Measurements from ENCODE around the gene TFAP2E. TPM values are rescaled to one million over a fixed set of nuclear protein-coding genes. Genes with fewer than 3 reads are reported as not detected.

The TFAP2E gene
- total RNA-seq, 2 experiments from 2014 or later: 0.65 to 0.85 TPM

- ChIA-PET CTCF (interaction anchor here (0.6 to 2.0 kb wide), 4 partner anchors 10 to 108 kb away, joined by 3 to 7 read pairs (median 4); no protein-coding TSS in a partner anchor), POLR2A (interaction anchor here (0.8 to 5.3 kb wide), 9 partner anchors 14 to 366 kb away, joined by 3 to 61 read pairs (median 11); partner anchors contain the start of genes CLSPN, SFPQ and TFAP2E)
- no peak for DNase-seq
- H3K27ac Mint-ChIP-seq: peak overlapping the region; percentile 94
- no peaks in the 10 kb centered on the region for H3K27me3 Mint-ChIP-seq
- peaks cover 14% of the 10 kb centered on the region for H3K36me3 Mint-ChIP-seq (ENCODE audit: low read depth)
- H3K4me1 Mint-ChIP-seq: peaks cover 47% of the 10 kb centered on the region
- H3K4me3 Mint-ChIP-seq: peak overlapping the region; percentile 95
- no peaks in the 10 kb centered on the region for H3K9me3 Mint-ChIP-seq
Measured at GRCh38 chr1:35558374-35559316, 14.5 kb upstream of the TFAP2E start.

- Mint-ChIP-seq H3K4me3 (peak overlapping the region; percentile 19), H3K27me3 (no peaks in the 10 kb centered on the region), H3K36me3 (ENCODE audit: low read depth) (peaks cover 18% of the 10 kb centered on the region), H3K27ac (peak overlapping the region; percentile 48), H3K4me1 (peaks cover 50% of the 10 kb centered on the region), H3K9me3 (no peaks in the 10 kb centered on the region)
- ChIA-PET CTCF (interaction anchor here (0.6 to 2.0 kb wide), 5 partner anchors 9 to 108 kb away, joined by 3 to 7 read pairs (median 4); no protein-coding TSS in a partner anchor), POLR2A (interaction anchor here (0.9 to 5.3 kb wide), 5 partner anchors 18 to 115 kb away, joined by 3 to 61 read pairs (median 23); no protein-coding TSS in a partner anchor)
- DNase-seq: no peak
Measured at GRCh38 chr1:35559317-35559944, 13.7 kb upstream of the TFAP2E start.

GRCh38 chr1:35560256-35561225, 12.6 kb upstream of the TFAP2E start:
- DNase-seq: no peak
- Mint-ChIP-seq H3K9me3 (no peaks in the 10 kb centered on the region), H3K27me3 (no peaks in the 10 kb centered on the region), H3K4me1 (peaks cover 42% of the 10 kb centered on the region), H3K36me3 (ENCODE audit: low read depth) (peaks cover 19% of the 10 kb centered on the region), H3K4me3 (no peak overlapping the region), H3K27ac (no peak overlapping the region)
- ChIA-PET CTCF (interaction anchor here (1.5 to 3.1 kb wide), 3 partner anchors 8 to 117 kb away, joined by 4 to 30 read pairs (median 7); no protein-coding TSS in a partner anchor), POLR2A (interaction anchor here (2.0 to 5.3 kb wide), 3 partner anchors 20 to 209 kb away, joined by 7 to 61 read pairs (median 23); partner anchors contain the start of gene CLSPN)

GRCh38 chr1:35561297-35561971, 11.7 kb upstream of the TFAP2E start:
- Mint-ChIP-seq H3K4me3 (peak overlapping the region; percentile 1), H3K36me3 (ENCODE audit: low read depth) (peaks cover 19% of the 10 kb centered on the region), H3K9me3 (no peaks in the 10 kb centered on the region), H3K4me1 (peaks cover 33% of the 10 kb centered on the region), H3K27ac (no peak overlapping the region), H3K27me3 (no peaks in the 10 kb centered on the region)
- DNase-seq: no peak
- ChIA-PET POLR2A (interaction anchor here (0.5 to 3.9 kb wide), 4 partner anchors 16 to 208 kb away, joined by 3 to 23 read pairs (median 5); partner anchors contain the start of gene CLSPN), CTCF (interaction anchor here (1.1 to 3.1 kb wide), 3 partner anchors 110 to 208 kb away, joined by 4 to 30 read pairs (median 4); partner anchors contain the start of gene CLSPN)

GRCh38 chr1:35561972-35562680, 11.0 kb upstream of the TFAP2E start:
- Mint-ChIP-seq H3K27me3 (no peaks in the 10 kb centered on the region), H3K9me3 (no peaks in the 10 kb centered on the region), H3K36me3 (ENCODE audit: low read depth) (peaks cover 19% of the 10 kb centered on the region), H3K4me3 (no peak overlapping the region), H3K27ac (no peak overlapping the region), H3K4me1 (peaks cover 29% of the 10 kb centered on the region)
- POLR2A ChIA-PET: interaction anchor here (0.9 to 3.9 kb wide), 3 partner anchors 15 to 207 kb away, joined by 3 to 23 read pairs (median 7); partner anchors contain the start of gene CLSPN
- no peak for DNase-seq
- CTCF ChIA-PET: interaction anchor here (0.7 to 3.1 kb wide), 4 partner anchors 10 to 207 kb away, joined by 3 to 30 read pairs (median 4); partner anchors contain the start of gene CLSPN

- ChIA-PET POLR2A (interaction anchor here (3.9 kb wide), 1 partner anchor 112 kb away, joined by 23 read pairs; no protein-coding TSS in a partner anchor), CTCF (interaction anchor here (0.7 to 3.1 kb wide), 2 partner anchors 9 to 112 kb away, joined by 3 to 30 read pairs; no protein-coding TSS in a partner anchor)
- H3K27ac Mint-ChIP-seq: no peak overlapping the region
- H3K4me3 Mint-ChIP-seq: no peak overlapping the region
- no peaks in the 10 kb centered on the region for H3K9me3 Mint-ChIP-seq
- no peaks in the 10 kb centered on the region for H3K27me3 Mint-ChIP-seq
- DNase-seq: no peak
- peaks cover 16% of the 10 kb centered on the region for H3K36me3 Mint-ChIP-seq (ENCODE audit: low read depth)
- peaks cover 29% of the 10 kb centered on the region for H3K4me1 Mint-ChIP-seq
Measured at GRCh38 chr1:35563166-35563565, 9.9 kb upstream of the TFAP2E start.

- POLR2A ChIA-PET: interaction anchor here (0.7 to 1.6 kb wide), 8 partner anchors 8 to 205 kb away, joined by 3 to 6 read pairs (median 3); partner anchors contain the start of genes CLSPN and TFAP2E
- Mint-ChIP-seq H3K27me3 (no peaks in the 10 kb centered on the region), H3K27ac (no peak overlapping the region), H3K4me1 (peaks cover 22% of the 10 kb centered on the region), H3K9me3 (no peaks in the 10 kb centered on the region), H3K4me3 (no peak overlapping the region), H3K36me3 (ENCODE audit: low read depth) (peaks cover 15% of the 10 kb centered on the region)
- DNase-seq: peak; percentile 85
- CTCF ChIA-PET: interaction anchor here (0.5 to 5.9 kb wide), 33 partner anchors 8 to 534 kb away, joined by 3 to 159 read pairs (median 4); partner anchors contain the start of genes CLSPN, KIAA0319L and TFAP2E
Measured at GRCh38 chr1:35564037-35564883, 8.9 kb upstream of the TFAP2E start.

- Mint-ChIP-seq H3K4me3 (no peak overlapping the region), H3K27me3 (no peaks in the 10 kb centered on the region), H3K9me3 (no peaks in the 10 kb centered on the region), H3K4me1 (peaks cover 15% of the 10 kb centered on the region), H3K36me3 (ENCODE audit: low read depth) (peaks cover 15% of the 10 kb centered on the region), H3K27ac (no peak overlapping the region)
- POLR2A ChIA-PET: interaction anchor here (0.7 to 1.6 kb wide), 8 partner anchors 8 to 204 kb away, joined by 3 to 6 read pairs (median 3); partner anchors contain the start of genes CLSPN and TFAP2E
- CTCF ChIA-PET: interaction anchor here (0.5 to 5.9 kb wide), 33 partner anchors 8 to 535 kb away, joined by 3 to 159 read pairs (median 4); partner anchors contain the start of genes CLSPN, KIAA0319L and TFAP2E
- DNase-seq: no peak
Measured at GRCh38 chr1:35564884-35565741, 8.0 kb upstream of the TFAP2E start.

- Mint-ChIP-seq H3K36me3 (ENCODE audit: low read depth) (peaks cover 15% of the 10 kb centered on the region), H3K27ac (no peak overlapping the region), H3K9me3 (no peaks in the 10 kb centered on the region), H3K4me1 (peaks cover 18% of the 10 kb centered on the region), H3K27me3 (peaks cover 4% of the 10 kb centered on the region), H3K4me3 (no peak overlapping the region)
- DNase-seq: no peak
- ChIA-PET POLR2A (interaction anchor here (1.0 to 1.6 kb wide), 3 partner anchors 13 to 204 kb away, joined by 3 to 6 read pairs (median 3); partner anchors contain the start of gene CLSPN), CTCF (interaction anchor here (1.1 to 5.9 kb wide), 15 partner anchors 10 to 535 kb away, joined by 3 to 159 read pairs (median 6); partner anchors contain the start of gene CLSPN)
Measured at GRCh38 chr1:35565742-35566133, 7.4 kb upstream of the TFAP2E start.

All from activated CD4-positive, alpha-beta memory T cell treated with anti-CD3 and anti-CD28 coated beads, Interleukin-2, amount 10 ng/mL, durations not matched to agents 7 days and 5 days (primary cell).